ENCODE measurements around the gene CYBC1.

DNA sequence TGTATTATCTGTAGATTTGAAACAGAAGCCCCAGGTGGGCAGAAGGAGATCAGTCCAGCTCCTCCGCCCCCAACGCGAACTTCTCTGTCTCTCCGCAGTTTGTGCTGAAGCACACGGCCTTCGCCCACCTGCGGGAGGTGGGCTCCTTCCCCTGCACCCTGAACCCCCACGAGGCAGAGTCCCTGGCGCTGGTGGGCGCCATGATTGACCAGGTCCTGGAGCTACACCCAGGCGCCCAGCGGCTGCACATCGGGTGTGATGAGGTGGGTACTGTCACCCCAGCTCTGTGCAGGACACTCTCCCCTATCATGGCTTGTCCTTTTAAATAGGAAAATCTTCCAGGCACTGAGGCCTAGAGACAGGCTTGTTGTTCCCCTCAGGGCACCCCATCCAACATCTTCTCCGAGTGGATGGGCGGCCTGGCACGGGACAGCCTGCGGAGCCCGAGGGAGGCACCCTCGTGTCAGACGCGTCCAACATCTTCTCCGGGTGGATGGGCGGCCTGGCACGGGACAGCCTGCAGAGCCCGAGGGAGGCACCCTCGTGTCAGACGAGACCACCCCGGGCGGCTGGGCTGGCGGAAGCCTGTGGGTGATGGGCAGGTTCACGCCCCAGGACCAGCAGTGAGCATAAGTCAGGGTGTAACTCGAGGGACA, 16.9 kb downstream of the CYBC1 start:
- TF ChIP-seq, protein P1, sequence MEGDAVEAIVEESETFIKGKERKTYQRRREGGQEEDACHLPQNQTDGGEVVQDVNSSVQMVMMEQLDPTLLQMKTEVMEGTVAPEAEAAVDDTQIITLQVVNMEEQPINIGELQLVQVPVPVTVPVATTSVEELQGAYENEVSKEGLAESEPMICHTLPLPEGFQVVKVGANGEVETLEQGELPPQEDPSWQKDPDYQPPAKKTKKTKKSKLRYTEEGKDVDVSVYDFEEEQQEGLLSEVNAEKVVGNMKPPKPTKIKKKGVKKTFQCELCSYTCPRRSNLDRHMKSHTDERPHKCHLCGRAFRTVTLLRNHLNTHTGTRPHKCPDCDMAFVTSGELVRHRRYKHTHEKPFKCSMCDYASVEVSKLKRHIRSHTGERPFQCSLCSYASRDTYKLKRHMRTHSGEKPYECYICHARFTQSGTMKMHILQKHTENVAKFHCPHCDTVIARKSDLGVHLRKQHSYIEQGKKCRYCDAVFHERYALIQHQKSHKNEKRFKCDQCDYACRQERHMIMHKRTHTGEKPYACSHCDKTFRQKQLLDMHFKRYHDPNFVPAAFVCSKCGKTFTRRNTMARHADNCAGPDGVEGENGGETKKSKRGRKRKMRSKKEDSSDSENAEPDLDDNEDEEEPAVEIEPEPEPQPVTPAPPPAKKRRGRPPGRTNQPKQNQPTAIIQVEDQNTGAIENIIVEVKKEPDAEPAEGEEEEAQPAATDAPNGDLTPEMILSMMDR (optimal IDR thresholded peaks at IDR 0.05 in 1 of 3, IDR thresholded peaks at IDR 0.05 in 1 of 3, conservative IDR thresholded peaks at IDR 0.05 in 1 of 3; ENCODE audit: extremely low read depth in 1 of 3, insufficient read depth in 2 of 3, low read length in 3 of 3) = no peak
- no peak for TF ChIP-seq EZH2 (IDR thresholded peaks at IDR 0.05; ENCODE audit: low read length)

Data from keratinocyte (primary cell).